ENCODE data around the gene GPX8. TPM values are rescaled to one million over a fixed set of nuclear protein-coding genes. Genes with fewer than 3 reads are reported as not detected.

Gene GPX8
- total RNA-seq, 1 donor from 2014 or later, result 12.6 TPM

GRCh38 chr5:55172051-55172899, 12.3 kb downstream of the GPX8 start:
- DNase-seq (ENCODE audit: low read depth in 2 of 2), result peak; percentile 74 to 86

- peak in 1 of 2 donors; percentile 84 for DNase-seq (ENCODE audit: low read depth in 2 of 2)
Observed at GRCh38 chr5:55172937-55173686, 13.1 kb downstream of the GPX8 start, which contains the start of gene CDC20B. TSS of gene CDC20B (minus strand) at chr5:55173177. CDS start at chr5:55173000, 177 bp downstream.

GRCh38 chr5:55173687-55174230, 13.8 kb downstream of the GPX8 start:
- DNase-seq (ENCODE audit: low read depth in 2 of 2), result no peak

- DNase-seq (ENCODE audit: low read depth in 2 of 2), result no peak
Observed at GRCh38 chr5:55175781-55176175, 15.8 kb downstream of the GPX8 start.

GRCh38 chr5:55176176-55176818, 16.3 kb downstream of the GPX8 start:
- DNase-seq (ENCODE audit: low read depth in 2 of 2), result peak in 1 of 2 donors; percentile 44

- DNase-seq (ENCODE audit: low read depth in 2 of 2), result no peak
Observed at GRCh38 chr5:55177078-55177477, 17.1 kb downstream of the GPX8 start.

GRCh38 chr5:55180016-55180415, 20.0 kb downstream of the GPX8 start:
- no peak for DNase-seq (ENCODE audit: low read depth in 2 of 2)

GRCh38 chr5:55187370-55187769, 27.4 kb downstream of the GPX8 start:
- DNase-seq (ENCODE audit: low read depth in 2 of 2), result peak; percentile 20 to 39

GRCh38 chr5:55188656-55189540, 28.9 kb downstream of the GPX8 start:
- DNase-seq (ENCODE audit: low read depth in 2 of 2), result no peak

- no peak for DNase-seq (ENCODE audit: low read depth in 2 of 2)
Observed at GRCh38 chr5:55191165-55191564, 31.2 kb downstream of the GPX8 start.

GRCh38 chr5:55205001-55205400, 45.0 kb downstream of the GPX8 start:
- DNase-seq (ENCODE audit: low read depth in 2 of 2), result peak; percentile 8 to 11

GRCh38 chr5:55211184-55211874, 51.4 kb downstream of the GPX8 start:
- DNase-seq (ENCODE audit: low read depth in 2 of 2), result no peak

Other genes with a start within 250 kb of the GPX8 start
- gene ESM1, start 174.6 kb upstream of the GPX8 start, total RNA-seq, result 69.5 and 73.0 TPM in 2 replicates
- gene GZMK, start 135.9 kb upstream of the GPX8 start, total RNA-seq, result not detected in 2 replicates
- gene GZMA, start 57.5 kb upstream of the GPX8 start, total RNA-seq, result 0.13 TPM in 2 replicates
- gene CDC20B, start 13.0 kb downstream of the GPX8 start, total RNA-seq, result not detected in 2 replicates
- not detected in 2 replicates for gene MCIDAS, start 67.1 kb downstream of the GPX8 start, total RNA-seq
- under 0.01 TPM in 1 of 2 replicates, not detected in the other for gene CCNO, start 73.4 kb downstream of the GPX8 start, total RNA-seq
- 14.8 and 17.8 TPM in 2 replicates for gene DHX29, start 147.5 kb downstream of the GPX8 start, total RNA-seq
- gene MTREX, start 147.8 kb downstream of the GPX8 start, total RNA-seq, result 42.9 and 49.0 TPM in 2 replicates